ENCODE measurements around the gene UNC5B.

DNA sequence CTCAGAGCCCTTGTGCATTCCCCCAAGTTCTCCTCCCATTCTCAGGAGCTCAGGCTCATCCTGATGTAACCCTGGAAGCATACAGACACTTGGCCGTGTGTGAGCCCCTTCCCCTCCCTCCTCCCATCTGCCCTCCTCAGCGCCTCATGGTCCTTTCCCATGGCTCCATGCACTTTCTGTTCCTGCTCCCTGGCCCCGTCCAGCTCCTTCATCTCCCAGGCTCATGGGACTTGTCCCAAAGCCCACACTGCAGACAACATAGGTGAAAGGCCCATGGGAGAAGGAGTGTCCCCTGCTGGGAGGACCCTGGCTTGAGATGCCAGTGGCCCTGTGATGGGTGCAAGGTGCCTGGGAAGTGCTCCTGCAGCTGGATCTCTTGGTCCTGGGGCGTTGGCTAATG, 82.5 kb downstream of the UNC5B start:
- TF ChIP-seq CTCF (conservative IDR thresholded peaks at IDR 0.05 in 1 of 2, IDR thresholded peaks at IDR 0.05 in 1 of 2; ENCODE audit: low read depth in 1 of 2, low read length in 2 of 2) = no peak
- no peak for TF ChIP-seq EZH2 (IDR thresholded peaks at IDR 0.05; ENCODE audit: low read length, missing control alignments)

Data from fibroblast of lung (primary cell).